Activated CD8-positive, alpha-beta memory T cell treated with anti-CD3 and anti-CD28 coated beads for 24 hours (primary cell): Measurements from ENCODE around the gene LIPA.

Experiments used
- DNase-seq: peaks from one replicate; pipeline ENCODE4 v3.0.0-alpha.2; 2020

The LIPA gene

GRCh38 chr10:89238956-89239644 is 12.5 kb downstream of the LIPA start:
- no peak for DNase-seq

GRCh38 chr10:89237849-89238248 is 13.7 kb downstream of the LIPA start:
- DNase-seq = no peak

- no peak for DNase-seq
These were observed 15.3 kb downstream of the LIPA start for GRCh38 chr10:89236226-89236797.

GRCh38 chr10:89235073-89235798 is 16.3 kb downstream of the LIPA start:
- no peak for DNase-seq

- DNase-seq = no peak
These were observed 18.5 kb downstream of the LIPA start for GRCh38 chr10:89233033-89233432.

GRCh38 chr10:89228962-89229361 is 22.6 kb downstream of the LIPA start:
- DNase-seq = no peak

GRCh38 chr10:89228146-89228545 is 23.4 kb downstream of the LIPA start:
- DNase-seq = no peak

GRCh38 chr10:89226891-89227290 is 24.7 kb downstream of the LIPA start:
- no peak for DNase-seq

GRCh38 chr10:89224739-89225443 is 26.7 kb downstream of the LIPA start:
- DNase-seq = no peak

GRCh38 chr10:89221919-89222318 is 29.7 kb downstream of the LIPA start:
- no peak for DNase-seq

- no peak for DNase-seq
These were observed 31.9 kb downstream of the LIPA start for GRCh38 chr10:89219513-89220218.

GRCh38 chr10:89217057-89217990 is 34.3 kb downstream of the LIPA start:
- peak; percentile 79 for DNase-seq

- DNase-seq = no peak
These were observed 35.5 kb downstream of the LIPA start for GRCh38 chr10:89216056-89216455.

GRCh38 chr10:89215511-89215910 is 36.1 kb downstream of the LIPA start:
- no peak for DNase-seq

- DNase-seq = no peak
These were observed 36.9 kb downstream of the LIPA start for GRCh38 chr10:89214566-89215165.

GRCh38 chr10:89213191-89213808 is 38.3 kb downstream of the LIPA start:
- no peak for DNase-seq

GRCh38 chr10:89210794-89211425 is 40.7 kb downstream of the LIPA start:
- DNase-seq = no peak

- no peak for DNase-seq
These were observed 41.9 kb downstream of the LIPA start for GRCh38 chr10:89209718-89210117.

GRCh38 chr10:89207801-89208551 is 43.6 kb downstream of the LIPA start:
- peak; percentile 74 for DNase-seq
